Spleen (tissue), 11 donors: Measurements from ENCODE around the gene PRKCA. TPM values are rescaled to one million over a fixed set of nuclear protein-coding genes. Genes with fewer than 3 reads are reported as not detected.

Source experiments
- DNase-seq: peaks from one replicate; pipeline ENCODE4 v3.0.0-alpha.2; 2020
- H3K27ac ChIP-seq, 8 donors: fragments of 200-600 bp; sonication (generic) in 7 of 8; 1 replicate in 4 of 8; 2 replicates in 4 of 8; pipeline versions ENCODE4 v1.5.0 to v1.8.0; 2016 to 2021; ENCODE audit warnings: inconsistent platforms in 4 of 8, mild to moderate bottlenecking in 4 of 8, moderate library complexity in 1 of 8
- H3K27me3 ChIP-seq, 7 donors: fragments of 200-600 bp; sonication (generic) in 6 of 7; replicated peaks in 1 of 7; 1 replicate in 4 of 7; 2 replicates in 3 of 7; pipeline versions ENCODE4 v1.5.0 to v1.8.0; 2016 to 2021; ENCODE audit warnings: inconsistent platforms in 3 of 7, mild to moderate bottlenecking in 1 of 7
- H3K36me3 ChIP-seq, 6 donors: fragments of 200-600 bp; sonication (generic) in 5 of 6; 1 replicate in 4 of 6; 2 replicates in 2 of 6; pipeline versions ENCODE4 v1.5.0 to v1.8.0; 2016 to 2021; ENCODE audit warnings: inconsistent platforms in 2 of 6
- H3K4me1 ChIP-seq, 6 donors: fragments of 200-600 bp; sonication (generic) in 5 of 6; 1 replicate in 3 of 6; 2 replicates in 3 of 6; pipeline versions ENCODE4 v1.5.0 to v1.8.0; 2016 to 2021; ENCODE audit warnings: inconsistent platforms in 3 of 6
- H3K4me3 ChIP-seq, 8 donors: fragments of 200-600 bp; sonication (generic) in 7 of 8; 1 replicate in 4 of 8; 2 replicates in 4 of 8; pipeline versions ENCODE4 v1.5.0 to v1.8.0; 2016 to 2021; ENCODE audit warnings: inconsistent platforms in 4 of 8, mild to moderate bottlenecking in 4 of 8, moderate library complexity in 2 of 8
- H3K9me3 ChIP-seq, 8 donors: fragments of 200-600 bp; sonication (generic) in 7 of 8; 1 replicate in 4 of 8; 2 replicates in 4 of 8; pipeline versions ENCODE4 v1.5.0 to v1.8.0; 2016 to 2021; ENCODE audit warnings: inconsistent platforms in 4 of 8
- CTCF ChIP-seq, 11 experiments: fragments of 200-600 bp in 7 of 11; fragments of 450-650 bp in 4 of 11; sonication (generic) in 4 of 11; IDR thresholded peaks in 8 of 11; conservative IDR thresholded peaks in 3 of 11; 1 replicate in 7 of 11; 2 replicates in 4 of 11; pipeline versions ENCODE4 v1.4.0 to v1.8.0; 2016 to 2021; ENCODE audit warnings: antibody characterized with exemption in 11 of 11, inconsistent platforms in 4 of 11, mild to moderate bottlenecking in 1 of 11
- POLR2A ChIP-seq, 3 donors: fragments of 450-650 bp; IDR thresholded peaks; one replicate each; pipeline ENCODE4 v1.5.1; 2017; ENCODE audit warnings: antibody characterized with exemption in 3 of 3, mild to moderate bottlenecking in 1 of 3
- POLR2AphosphoS5 ChIP-seq, 3 donors: sonication (generic); formaldehyde crosslinking; IDR thresholded peaks; one replicate each; pipeline ENCODE4 v1.5.1; 2017; ENCODE audit warnings: antibody characterized with exemption in 3 of 3
- WGBS, 5 donors: extraction: QIAGEN DNeasy Blood & Tissue Kit in 3 of 5; methylation state at CpG; one replicate each; pipeline versions ENCODE4 v1.1.5 to v1.1.7; 2013 to 2018; 5-methylcytosine and 5-hydroxymethylcytosine counted together
- intact Hi-C: fragments of 100-400 bp; cut with DNase I; formaldehyde crosslinking; loops from one replicate; pipeline ENCODE4 v1.15.0; 2023; ENCODE audit warnings: low total_unique reads
- polyA plus RNA-seq, 3 donors: library from polyadenylated mRNA; stranded (reverse); fragments of 200-250 nt; gene quantifications; one replicate each; pipeline ENCODE4 v1.2.1, GENCODE V29; 2013
- total RNA-seq, 7 donors: library from RNA; depleted of rRNA in 3 of 7; stranded (reverse); fragments of >200 nt in 3 of 7; fragmentation: NEBNext Ultra II Directional in 4 of 7; extraction: Animal tissue kit (Norgen Biotek cat#: 25700) in 4 of 7; gene quantifications; one replicate each; pipeline versions ENCODE4 v1.1.0 to v1.2.1, GENCODE V29; 2016 to 2021
- donor health status: healthy with polysubstance abuse.
- donor health status: DM: no; HTN: no; CAD: no; lungs with moderate emphysema.
- donor health status: DM: no; HTN: no; CAD: no.
- donor health status: Bipolar disorder and iron deficiency.
- donor health status: healthy.
- donor health status: DM: no; HTN: no; CAD: no.
- donor health status: DM: yes; HTN: yes; CAD: no.

Gene PRKCA
- total and polyA plus RNA-seq, 10 donors = 1.7 to 59.7 (median 31.2) TPM

GRCh38 chr17:66493283-66494019 lies 191.0 kb downstream of the PRKCA start:
- Histone ChIP-seq H3K9me3 (no peaks in the 10 kb centered on the region), H3K4me1 (peaks cover 0 to 23% (median 7%) of the 10 kb centered on the region in 6 donors), H3K36me3 (no peaks in the 10 kb centered on the region), H3K4me3 (no peak overlapping the region), H3K27ac (no peak overlapping the region), H3K27me3 (no peaks in the 10 kb centered on the region)
- DNase-seq = no peak
- WGBS, 5 donors = 55 to 80% (median 62%) methylated on average over 4 of the region's 4 CpGs
- intact Hi-C loops = no loop called here
- TF ChIP-seq POLR2AphosphoS5 (IDR thresholded peaks at IDR 0.05) (no peak), POLR2A (IDR thresholded peaks at IDR 0.05) (no peak), CTCF (IDR thresholded peaks at IDR 0.05 in 8 of 11, conservative IDR thresholded peaks at IDR 0.05 in 3 of 11) (no peak)

- DNase-seq = no peak
- Histone ChIP-seq H3K4me1 (peaks cover 0 to 23% (median 7%) of the 10 kb centered on the region in 6 donors), H3K27ac (no peak overlapping the region)
These were observed 191.8 kb downstream of the PRKCA start for GRCh38 chr17:66494023-66494803.

GRCh38 chr17:66495035-66495434 lies 192.6 kb downstream of the PRKCA start:
- Histone ChIP-seq H3K4me3 (no peak overlapping the region), H3K27me3 (no peaks in the 10 kb centered on the region), H3K36me3 (no peaks in the 10 kb centered on the region), H3K4me1 (peaks cover 0 to 23% (median 7%) of the 10 kb centered on the region in 6 donors), H3K27ac (no peak overlapping the region), H3K9me3 (no peaks in the 10 kb centered on the region)
- TF ChIP-seq POLR2AphosphoS5 (IDR thresholded peaks at IDR 0.05) (no peak), CTCF (IDR thresholded peaks at IDR 0.05 in 8 of 11, conservative IDR thresholded peaks at IDR 0.05 in 3 of 11) (no peak)
- 80 to 100% (median 98%) methylated on average over 2 of the region's 2 CpGs for WGBS, 5 donors
- DNase-seq = no peak
- intact Hi-C loops = no loop called here

More at GRCh38 chr17:66494023-66494803, 191.8 kb downstream of the PRKCA start:
- no peak overlapping the region for H3K4me3 ChIP-seq
- WGBS, 5 donors = 72 to 80% (median 78%) methylated on average over 5 of the region's 5 CpGs
- no peaks in the 10 kb centered on the region for H3K9me3 ChIP-seq
- intact Hi-C loops = no loop called here
- TF ChIP-seq POLR2A (IDR thresholded peaks at IDR 0.05) = no peak
- no peak for TF ChIP-seq CTCF (IDR thresholded peaks at IDR 0.05 in 8 of 11, conservative IDR thresholded peaks at IDR 0.05 in 3 of 11)
- TF ChIP-seq POLR2AphosphoS5 (IDR thresholded peaks at IDR 0.05) = no peak
- no peaks in the 10 kb centered on the region for H3K27me3 ChIP-seq
- H3K36me3 ChIP-seq = no peaks in the 10 kb centered on the region

GRCh38 chr17:66496306-66496705 lies 193.9 kb downstream of the PRKCA start:
- intact Hi-C loops = no loop called here
- no peak overlapping the region for H3K4me3 ChIP-seq
- H3K27me3 ChIP-seq = no peaks in the 10 kb centered on the region
- no peak for DNase-seq
- no peaks in the 10 kb centered on the region for H3K9me3 ChIP-seq
- 82 to 90% (median 85%) methylated on average over 5 of the region's 5 CpGs for WGBS, 5 donors
- H3K27ac ChIP-seq = no peak overlapping the region
- H3K4me1 ChIP-seq = peaks cover 0 to 23% (median 7%) of the 10 kb centered on the region in 6 donors
- H3K36me3 ChIP-seq = no peaks in the 10 kb centered on the region
- TF ChIP-seq POLR2AphosphoS5 (IDR thresholded peaks at IDR 0.05) (no peak), POLR2A (IDR thresholded peaks at IDR 0.05) (no peak), CTCF (IDR thresholded peaks at IDR 0.05 in 8 of 11, conservative IDR thresholded peaks at IDR 0.05 in 3 of 11) (no peak)
